GM12801 (cell line): Measurements from ENCODE around the gene NEURL1.

ENCODE experiments used
- TF ChIP-seq, protein P1 (sequence below): IDR thresholded peaks from one replicate; pipeline ENCODE4 v1.5.1; 2011; ENCODE audit warnings: control low read depth; ENCODE audit not compliant: insufficient read length; ENCODE audit errors: extremely low read depth

Gene NEURL1

DNA sequence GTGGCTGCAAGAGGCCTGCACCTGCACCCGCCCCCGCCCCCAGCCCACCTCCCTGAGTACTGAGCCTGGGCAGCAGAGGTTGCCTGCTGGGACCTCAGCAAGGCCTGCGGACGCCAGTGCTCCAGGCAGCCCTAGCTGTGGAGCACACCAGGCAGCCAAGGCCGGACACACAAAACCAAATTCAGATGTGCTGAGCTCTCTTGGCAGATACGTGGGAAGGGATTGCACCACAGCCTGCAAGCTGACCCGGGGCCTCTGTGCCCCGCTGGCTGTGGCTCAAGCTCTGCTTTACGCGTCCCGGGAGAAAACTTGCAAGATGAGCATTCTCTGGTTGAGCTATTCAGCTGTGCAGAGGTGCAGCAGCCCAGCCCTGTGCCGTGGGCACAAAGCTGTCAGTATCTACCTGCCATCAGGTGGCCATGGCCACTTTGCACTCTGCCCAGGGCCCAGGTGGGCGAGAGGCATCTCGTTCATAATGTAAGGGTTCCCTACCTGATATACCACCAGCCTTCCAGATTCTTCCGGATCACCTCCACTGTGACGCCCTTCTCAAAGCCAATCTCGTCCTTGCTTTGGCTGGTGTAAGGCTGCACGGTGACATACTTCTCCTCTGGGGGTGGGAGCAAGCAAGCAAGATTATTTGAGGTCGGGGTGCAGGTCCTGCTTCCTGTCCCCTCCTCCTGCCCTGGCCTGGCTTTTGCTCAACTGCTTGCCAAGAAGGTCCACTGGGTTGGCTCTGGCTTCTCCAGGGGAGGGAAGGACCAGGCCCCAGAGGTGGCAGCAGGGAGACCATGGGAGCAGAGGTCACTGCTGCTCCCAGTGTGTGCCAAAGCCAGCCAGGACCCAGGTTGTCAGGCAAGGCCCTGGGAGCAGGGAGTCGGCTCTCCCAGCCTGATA is 123.4 kb downstream of the NEURL1 start:
- TF ChIP-seq, protein P1, sequence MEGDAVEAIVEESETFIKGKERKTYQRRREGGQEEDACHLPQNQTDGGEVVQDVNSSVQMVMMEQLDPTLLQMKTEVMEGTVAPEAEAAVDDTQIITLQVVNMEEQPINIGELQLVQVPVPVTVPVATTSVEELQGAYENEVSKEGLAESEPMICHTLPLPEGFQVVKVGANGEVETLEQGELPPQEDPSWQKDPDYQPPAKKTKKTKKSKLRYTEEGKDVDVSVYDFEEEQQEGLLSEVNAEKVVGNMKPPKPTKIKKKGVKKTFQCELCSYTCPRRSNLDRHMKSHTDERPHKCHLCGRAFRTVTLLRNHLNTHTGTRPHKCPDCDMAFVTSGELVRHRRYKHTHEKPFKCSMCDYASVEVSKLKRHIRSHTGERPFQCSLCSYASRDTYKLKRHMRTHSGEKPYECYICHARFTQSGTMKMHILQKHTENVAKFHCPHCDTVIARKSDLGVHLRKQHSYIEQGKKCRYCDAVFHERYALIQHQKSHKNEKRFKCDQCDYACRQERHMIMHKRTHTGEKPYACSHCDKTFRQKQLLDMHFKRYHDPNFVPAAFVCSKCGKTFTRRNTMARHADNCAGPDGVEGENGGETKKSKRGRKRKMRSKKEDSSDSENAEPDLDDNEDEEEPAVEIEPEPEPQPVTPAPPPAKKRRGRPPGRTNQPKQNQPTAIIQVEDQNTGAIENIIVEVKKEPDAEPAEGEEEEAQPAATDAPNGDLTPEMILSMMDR: no peak

DNA sequence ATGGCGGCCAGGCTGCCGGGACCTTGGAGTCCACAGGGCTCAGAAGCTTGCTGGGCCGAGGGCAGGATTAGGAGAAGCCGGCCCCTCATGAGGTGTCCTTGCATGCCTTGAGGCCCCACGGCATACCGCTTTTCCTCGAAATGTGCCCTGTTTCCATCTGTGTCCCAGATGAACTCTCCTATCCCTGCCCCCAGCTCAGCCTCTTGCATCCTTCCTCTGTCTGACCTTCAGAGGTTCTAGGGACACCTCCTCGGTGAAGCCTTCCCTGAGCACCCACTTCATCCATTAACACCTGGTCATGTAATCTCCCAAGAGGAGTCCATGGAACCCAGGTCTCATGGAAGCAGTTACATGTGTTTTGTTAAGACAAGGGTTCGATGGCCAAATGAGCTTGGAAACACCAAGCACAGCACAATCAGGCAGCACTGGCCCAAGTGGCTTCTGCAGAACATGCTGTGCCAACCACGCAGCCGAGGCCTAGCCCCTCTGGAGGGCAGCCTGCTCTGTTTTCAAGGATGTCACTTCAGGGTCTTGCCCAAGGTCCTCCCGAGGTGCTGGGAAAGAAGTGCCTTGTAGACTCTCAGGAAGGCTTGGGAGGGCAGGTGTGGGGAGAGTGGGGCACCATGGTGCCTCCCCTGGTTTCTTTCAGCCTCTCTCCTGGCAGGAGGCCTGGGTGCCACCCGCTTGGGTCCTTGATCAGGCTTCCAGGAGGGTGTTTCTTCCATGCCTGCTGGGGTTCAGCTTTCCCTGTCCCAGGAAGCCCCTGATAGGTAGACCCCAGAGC is 124.3 kb downstream of the NEURL1 start:
- TF ChIP-seq, protein P1: no peak

DNA sequence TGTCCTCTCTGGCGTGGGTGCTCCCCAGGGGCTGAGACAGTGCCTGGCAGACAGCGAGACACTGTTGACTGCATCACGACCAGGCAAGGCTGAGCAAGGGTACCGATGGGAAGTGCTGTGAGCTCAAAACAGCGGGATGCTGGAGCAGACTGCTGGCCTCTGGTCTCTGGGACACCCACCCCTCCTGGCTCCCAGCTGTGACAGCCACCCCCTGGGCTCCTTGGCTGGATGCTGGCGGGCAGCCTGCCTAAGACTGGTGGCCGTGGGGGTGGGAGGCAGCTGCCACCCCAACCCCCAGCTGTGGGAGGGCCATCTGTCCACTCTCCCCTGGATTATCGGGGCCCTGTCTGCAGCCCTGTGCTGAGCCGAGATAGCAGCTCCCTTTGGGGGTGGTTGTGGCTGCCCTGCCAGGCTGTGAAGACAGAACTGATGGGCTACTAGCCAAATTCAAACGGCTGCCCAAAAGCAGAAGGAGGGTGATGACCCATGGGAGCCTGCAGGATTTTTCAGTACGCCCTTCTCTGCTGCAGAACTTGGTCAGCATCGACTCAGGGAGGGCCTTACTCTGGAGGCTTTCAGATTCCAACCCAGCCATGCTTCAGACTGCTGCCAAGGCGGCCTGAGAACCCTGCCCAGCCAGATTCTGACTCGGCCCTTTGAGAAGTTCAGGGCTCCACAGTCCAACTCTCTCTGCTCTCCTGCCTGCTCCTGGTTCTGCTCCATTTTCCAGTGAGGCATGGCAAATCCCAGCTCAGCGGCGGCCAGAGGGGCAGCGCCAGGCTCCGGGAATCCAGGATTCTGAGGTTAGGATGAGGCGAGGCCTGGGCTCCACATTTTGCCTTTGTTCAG is 125.3 kb downstream of the NEURL1 start:
- TF ChIP-seq, protein P1: no peak

DNA sequence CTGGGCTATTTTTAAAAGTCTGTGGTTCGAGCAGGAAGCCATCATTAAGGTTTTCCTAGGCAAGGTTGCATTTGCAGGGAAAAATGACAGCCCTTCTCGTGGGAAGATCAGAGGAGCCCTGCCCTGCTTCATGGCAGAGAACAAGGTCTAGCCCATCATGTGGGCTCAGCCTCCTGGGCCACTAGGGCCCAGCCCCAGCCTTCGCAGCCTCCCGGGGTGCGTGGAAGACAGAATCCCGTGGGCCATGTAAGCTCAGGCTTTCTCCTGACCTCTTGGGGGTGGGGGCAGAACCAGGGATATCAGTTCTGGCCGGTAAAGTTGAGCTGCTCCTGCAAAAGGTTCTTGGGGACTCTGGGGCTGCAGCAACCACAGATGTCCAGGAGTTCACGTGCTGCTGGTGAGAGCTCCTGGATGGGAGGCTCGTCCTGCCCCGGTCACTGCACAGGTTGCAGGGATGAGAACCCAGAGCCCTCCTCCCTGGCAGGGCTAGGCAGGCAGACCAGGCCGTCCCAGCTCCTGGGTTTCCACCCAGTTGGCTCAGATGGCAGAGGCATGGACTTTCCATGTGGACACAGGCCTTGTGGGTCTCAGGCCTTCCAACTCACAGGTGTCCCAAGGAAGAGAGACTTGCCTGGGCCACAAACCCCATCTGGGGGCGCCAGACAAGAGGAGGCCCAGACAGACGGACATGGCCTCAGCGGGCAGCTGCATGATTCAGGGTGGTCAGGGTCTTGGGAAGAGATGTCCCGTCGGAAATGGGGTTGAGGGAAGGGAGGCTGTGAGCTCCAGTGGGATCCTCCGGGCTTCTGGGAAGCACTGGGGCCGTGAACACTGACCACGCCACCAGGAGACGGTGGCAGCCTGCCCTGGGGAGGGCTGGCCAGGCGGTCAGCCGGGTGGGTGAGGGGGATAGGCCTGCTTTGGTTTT is 126.2 kb downstream of the NEURL1 start:
- TF ChIP-seq, protein P1: no peak

DNA sequence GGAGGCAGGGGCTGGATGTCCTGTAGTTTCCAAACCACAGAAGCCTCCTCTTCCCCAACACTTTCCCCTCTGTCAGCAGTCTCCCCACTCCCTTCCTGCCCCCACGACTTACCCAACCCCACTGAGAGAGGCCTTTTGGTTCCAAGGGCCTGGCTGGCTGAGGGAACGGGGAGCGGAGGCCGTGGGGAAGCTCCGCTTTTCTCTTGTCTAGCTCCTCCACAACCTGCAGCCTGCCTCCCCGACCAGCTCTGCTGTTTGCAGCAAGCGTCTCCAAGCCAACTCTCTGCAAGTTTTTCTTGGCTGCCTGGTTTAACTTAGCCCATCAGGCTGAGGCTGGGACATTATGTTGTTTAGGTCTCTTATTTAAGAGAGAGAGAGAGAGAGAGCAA is 126.8 kb downstream of the NEURL1 start:
- TF ChIP-seq, protein P1: no peak

DNA sequence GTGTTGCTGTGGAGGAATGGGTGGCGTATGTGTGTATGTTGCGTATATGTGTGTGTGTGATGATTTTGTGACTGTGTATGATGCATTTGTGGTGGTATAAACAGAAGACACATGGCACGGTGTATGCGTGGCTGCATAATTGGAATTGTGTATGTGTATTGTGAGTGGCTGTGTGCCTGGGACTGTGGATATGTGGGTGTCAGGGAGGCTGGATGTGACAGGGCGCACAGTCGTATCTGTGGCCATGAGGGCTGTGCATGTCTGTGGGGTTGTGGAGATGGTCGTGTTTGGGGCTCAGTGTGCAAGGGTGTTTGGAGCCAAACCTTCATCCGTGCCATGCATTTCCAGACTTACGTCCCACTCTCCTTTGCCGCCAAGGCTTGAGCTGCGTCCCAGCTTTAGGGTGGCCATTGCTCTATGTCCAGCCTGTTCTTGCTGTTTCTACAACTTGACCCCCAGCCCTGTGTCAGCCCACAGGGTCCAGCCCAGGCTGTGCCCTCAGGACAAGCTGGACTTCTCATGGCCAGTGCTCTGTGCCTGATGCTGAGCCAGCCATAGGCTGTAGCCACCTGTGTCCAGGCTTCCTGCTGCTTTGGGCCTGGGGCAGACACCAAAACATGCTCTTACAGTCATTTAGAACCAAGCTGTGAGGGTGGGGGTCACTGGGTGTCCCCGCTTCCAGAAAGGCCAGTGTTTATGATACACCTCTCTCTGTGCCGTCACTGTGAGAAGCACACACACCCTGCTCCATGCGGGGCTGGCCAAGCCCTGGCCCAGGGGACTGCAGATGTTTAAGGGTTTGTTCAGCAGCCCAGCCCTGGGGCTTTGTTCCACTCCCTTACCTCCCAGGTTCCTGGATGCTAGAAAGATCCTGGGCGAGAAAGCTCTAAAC is 127.6 kb downstream of the NEURL1 start:
- TF ChIP-seq, protein P1: no peak
